A549 (cell line): Measurements from ENCODE around the gene MAGI1.

Source experiments
- EP300 ChIP-seq, 2 experiments: fragments of >200 bp; sonication (Bioruptor Twin); formaldehyde crosslinking; IDR thresholded peaks; 2 replicates in 1 of 2; 3 replicates in 1 of 2; pipeline ENCODE4 v1.6.1; 2016 to 2017
- MAFK ChIP-seq: fragments of 450-650 bp; IDR thresholded peaks from 2 replicates; pipeline ENCODE4 v1.6.1; 2014; ENCODE audit not compliant: partially characterized antibody
- SMC3 ChIP-seq: fragments of >200 bp; sonication (Bioruptor Twin); formaldehyde crosslinking; IDR thresholded peaks from 3 replicates; pipeline ENCODE4 v1.6.1; 2018; ENCODE audit warnings: inconsistent platforms
- ZFP36 ChIP-seq: fragments of 450-650 bp; IDR thresholded peaks from 2 replicates; pipeline ENCODE4 v1.6.1; 2014; ENCODE audit warnings: borderline replicate concordance; ENCODE audit not compliant: partially characterized antibody
- TF ChIP-seq, protein P1 (sequence below): fragments of >200 bp; sonication (Bioruptor Twin); formaldehyde crosslinking; IDR thresholded peaks from 3 replicates; pipeline ENCODE4 v1.5.1; 2016
- TF ChIP-seq, protein P2 (sequence below): fragments of 450-650 bp; IDR thresholded peaks from 2 replicates; pipeline ENCODE4 v1.6.1; 2014; ENCODE audit warnings: antibody characterized with exemption

- TF ChIP-seq, protein P1, sequence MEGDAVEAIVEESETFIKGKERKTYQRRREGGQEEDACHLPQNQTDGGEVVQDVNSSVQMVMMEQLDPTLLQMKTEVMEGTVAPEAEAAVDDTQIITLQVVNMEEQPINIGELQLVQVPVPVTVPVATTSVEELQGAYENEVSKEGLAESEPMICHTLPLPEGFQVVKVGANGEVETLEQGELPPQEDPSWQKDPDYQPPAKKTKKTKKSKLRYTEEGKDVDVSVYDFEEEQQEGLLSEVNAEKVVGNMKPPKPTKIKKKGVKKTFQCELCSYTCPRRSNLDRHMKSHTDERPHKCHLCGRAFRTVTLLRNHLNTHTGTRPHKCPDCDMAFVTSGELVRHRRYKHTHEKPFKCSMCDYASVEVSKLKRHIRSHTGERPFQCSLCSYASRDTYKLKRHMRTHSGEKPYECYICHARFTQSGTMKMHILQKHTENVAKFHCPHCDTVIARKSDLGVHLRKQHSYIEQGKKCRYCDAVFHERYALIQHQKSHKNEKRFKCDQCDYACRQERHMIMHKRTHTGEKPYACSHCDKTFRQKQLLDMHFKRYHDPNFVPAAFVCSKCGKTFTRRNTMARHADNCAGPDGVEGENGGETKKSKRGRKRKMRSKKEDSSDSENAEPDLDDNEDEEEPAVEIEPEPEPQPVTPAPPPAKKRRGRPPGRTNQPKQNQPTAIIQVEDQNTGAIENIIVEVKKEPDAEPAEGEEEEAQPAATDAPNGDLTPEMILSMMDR, result no peak
- TF ChIP-seq MAFK (no peak), SMC3 (no peak), EP300 (IDR thresholded peaks at IDR 0.05) (no peak), ZFP36 (no peak)
- TF ChIP-seq, protein P2, sequence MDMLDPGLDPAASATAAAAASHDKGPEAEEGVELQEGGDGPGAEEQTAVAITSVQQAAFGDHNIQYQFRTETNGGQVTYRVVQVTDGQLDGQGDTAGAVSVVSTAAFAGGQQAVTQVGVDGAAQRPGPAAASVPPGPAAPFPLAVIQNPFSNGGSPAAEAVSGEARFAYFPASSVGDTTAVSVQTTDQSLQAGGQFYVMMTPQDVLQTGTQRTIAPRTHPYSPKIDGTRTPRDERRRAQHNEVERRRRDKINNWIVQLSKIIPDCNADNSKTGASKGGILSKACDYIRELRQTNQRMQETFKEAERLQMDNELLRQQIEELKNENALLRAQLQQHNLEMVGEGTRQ, result no peak
These were observed 421.5 kb downstream of the MAGI1 start for GRCh38 chr3:65617209-65617608.
